Activated CD4-positive, alpha-beta T cell treated with anti-CD3 and anti-CD28 coated beads for 36 hours (primary cell): ENCODE data around the gene MAGEA10. TPM values are rescaled to one million over a fixed set of nuclear protein-coding genes. Genes with fewer than 3 reads are reported as not detected.
"Not testable (repeated sequence)": the region's sequence is repeated elsewhere in the genome, so short reads cannot be mapped to it uniquely, and the experiment has no call there.

Experiments
- ATAC-seq: fragments of 200-7000 bp; cut with Tn5 transposase; one replicate; pipeline ENCODE4 v1.10.0; 2021; ENCODE audit warnings: mild to moderate bottlenecking, moderate library complexity
- CTCF ChIA-PET: fragments of 350-600 bp; sonication (Branson Sonifier 250); formaldehyde crosslinking; loops from one replicate; lab custom pipeline; 2021; ENCODE audit warnings: antibody characterized with exemption; lab: Charles Lee
- POLR2A ChIA-PET: fragments of 350-600 bp; sonication (Branson Sonifier 250); formaldehyde crosslinking; loops from one replicate; lab custom pipeline; 2021; ENCODE audit warnings: antibody characterized with exemption, inconsistent platforms; lab: Charles Lee
- DNase-seq: peaks from one replicate; pipeline ENCODE4 v3.0.0-alpha.2; 2020
- H3K27ac Mint-ChIP-seq: one replicate; pipeline ENCODE4 v1.8.0; 2021; ENCODE audit warnings: mixed read lengths
- H3K27me3 Mint-ChIP-seq: one replicate; pipeline ENCODE4 v1.8.0; 2021; ENCODE audit warnings: mixed read lengths
- H3K36me3 Mint-ChIP-seq: one replicate; pipeline ENCODE4 v1.8.0; 2021; ENCODE audit warnings: low read depth, mixed read lengths
- H3K4me1 Mint-ChIP-seq: one replicate; pipeline ENCODE4 v1.8.0; 2021; ENCODE audit warnings: mixed read lengths
- H3K4me3 Mint-ChIP-seq: one replicate; pipeline ENCODE4 v1.8.0; 2021; ENCODE audit warnings: mild to moderate bottlenecking, moderate library complexity, mixed read lengths
- H3K9me3 Mint-ChIP-seq: one replicate; pipeline ENCODE4 v1.8.0; 2021; ENCODE audit warnings: low read depth, mixed read lengths
- intact Hi-C, 2 experiments: fragments of 100-400 bp; cut with DNase I in 1 of 2; cut with micrococcal nuclease in 1 of 2; formaldehyde crosslinking; loops; one replicate each; pipeline versions ENCODE4 v1.14.2 to v1.15.1; 2022 to 2024; cut with DNase I, micrococcal nuclease
- total RNA-seq, 2 experiments: library from RNA; stranded (reverse); gene quantifications; one replicate each; pipeline ENCODE4 v1.2.3, GENCODE V29; 2021

The MAGEA10 gene
- total RNA-seq, 2 experiments from 2014 or later, result not detected

GRCh38 chrX:152139589-152139988 lies 1.2 kb upstream of the MAGEA10 start:
- CTCF ChIA-PET, result no interaction called here
- no peak for DNase-seq
- Mint-ChIP-seq H3K4me3 (no peak overlapping the region), H3K9me3 (no peaks in the 10 kb centered on the region), H3K36me3 (no peaks in the 10 kb centered on the region), H3K4me1 (no peaks in the 10 kb centered on the region), H3K27ac (no peak overlapping the region), H3K27me3 (no peaks in the 10 kb centered on the region)
- POLR2A ChIA-PET, result no interaction called here
- intact Hi-C loops, result no loop called here
- ATAC-seq, result no peak

DNA sequence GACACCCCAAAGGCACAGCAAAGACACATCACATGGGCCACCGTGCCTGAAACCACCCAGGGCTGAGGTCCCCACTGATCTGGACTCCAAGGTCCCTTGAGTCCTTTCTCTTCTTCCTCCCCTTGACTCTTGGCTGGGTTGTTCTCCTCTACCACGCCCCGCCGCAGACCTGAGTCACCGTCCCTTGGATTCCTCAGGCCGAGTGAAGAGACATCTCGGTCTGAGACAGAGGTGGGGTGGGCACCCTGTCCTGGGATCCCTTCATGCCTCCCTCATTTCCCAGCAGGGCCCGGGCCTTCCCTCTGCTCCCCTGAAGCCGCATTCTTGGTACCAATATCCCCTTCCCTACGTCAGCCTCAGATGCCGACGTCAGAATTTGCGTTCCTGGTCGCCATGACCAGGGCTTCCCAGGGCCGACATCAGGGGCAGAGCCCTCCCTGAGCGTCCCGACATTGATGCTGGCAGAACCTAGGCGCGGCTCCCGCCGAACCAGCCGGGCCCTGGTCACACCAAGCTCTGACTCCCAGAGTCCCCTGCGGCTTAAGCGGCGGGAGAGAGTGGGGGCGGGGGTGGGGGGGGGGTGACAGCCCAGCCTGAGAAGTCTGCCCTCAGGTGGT lies 498 bp downstream of the MAGEA10 start:
- H3K27ac Mint-ChIP-seq, result no peak overlapping the region
- intact Hi-C loops, result no loop called here
- no peak for ATAC-seq
- H3K4me1 Mint-ChIP-seq, result no peaks in the 10 kb centered on the region
- H3K9me3 Mint-ChIP-seq, result no peaks in the 10 kb centered on the region
- ChIA-PET POLR2A (no interaction called here), CTCF (no interaction called here)
- DNase-seq, result no peak
- no peaks in the 10 kb centered on the region for H3K36me3 Mint-ChIP-seq
- no peak overlapping the region for H3K4me3 Mint-ChIP-seq
- H3K27me3 Mint-ChIP-seq, result no peaks in the 10 kb centered on the region

DNA sequence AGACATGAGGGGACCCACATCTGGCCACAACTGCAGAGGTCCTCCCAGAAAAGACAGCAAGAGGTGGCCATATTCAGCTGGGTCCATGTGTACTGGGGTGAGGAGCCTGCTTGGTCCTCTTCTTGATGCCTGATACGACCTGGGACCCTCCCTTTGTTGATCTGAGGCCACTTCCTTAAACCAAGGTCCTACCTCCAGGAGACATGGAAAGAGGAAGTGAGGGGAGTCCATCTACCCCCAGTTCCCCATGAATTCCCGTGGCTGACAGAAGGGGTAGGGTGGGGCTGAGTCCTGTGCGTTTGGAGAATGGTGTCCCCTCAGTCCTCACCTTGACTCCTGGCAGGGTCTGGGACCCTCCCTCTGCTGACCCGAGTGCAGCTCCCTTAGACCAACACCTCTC lies 2.1 kb downstream of the MAGEA10 start:
- no peaks in the 10 kb centered on the region for H3K27me3 Mint-ChIP-seq
- ChIA-PET CTCF (no interaction called here), POLR2A (no interaction called here)
- no peaks in the 10 kb centered on the region for H3K9me3 Mint-ChIP-seq
- intact Hi-C loops, result no loop called here
- H3K4me1 Mint-ChIP-seq, result no peaks in the 10 kb centered on the region
- DNase-seq, result no peak
- H3K36me3 Mint-ChIP-seq, result no peaks in the 10 kb centered on the region
- H3K4me3 Mint-ChIP-seq, result no peak overlapping the region
- no peak for ATAC-seq
- H3K27ac Mint-ChIP-seq, result no peak overlapping the region

GRCh38 chrX:152131525-152131924 lies 6.9 kb downstream of the MAGEA10 start:
- Mint-ChIP-seq H3K27me3 (no peaks in the 10 kb centered on the region), H3K4me3 (no peak overlapping the region), H3K4me1 (no peaks in the 10 kb centered on the region), H3K9me3 (no peaks in the 10 kb centered on the region), H3K27ac (no peak overlapping the region), H3K36me3 (no peaks in the 10 kb centered on the region)
- ChIA-PET CTCF (no interaction called here), POLR2A (no interaction called here)
- DNase-seq (no peak), ATAC-seq (no peak)
- intact Hi-C loops, result no loop called here

DNA sequence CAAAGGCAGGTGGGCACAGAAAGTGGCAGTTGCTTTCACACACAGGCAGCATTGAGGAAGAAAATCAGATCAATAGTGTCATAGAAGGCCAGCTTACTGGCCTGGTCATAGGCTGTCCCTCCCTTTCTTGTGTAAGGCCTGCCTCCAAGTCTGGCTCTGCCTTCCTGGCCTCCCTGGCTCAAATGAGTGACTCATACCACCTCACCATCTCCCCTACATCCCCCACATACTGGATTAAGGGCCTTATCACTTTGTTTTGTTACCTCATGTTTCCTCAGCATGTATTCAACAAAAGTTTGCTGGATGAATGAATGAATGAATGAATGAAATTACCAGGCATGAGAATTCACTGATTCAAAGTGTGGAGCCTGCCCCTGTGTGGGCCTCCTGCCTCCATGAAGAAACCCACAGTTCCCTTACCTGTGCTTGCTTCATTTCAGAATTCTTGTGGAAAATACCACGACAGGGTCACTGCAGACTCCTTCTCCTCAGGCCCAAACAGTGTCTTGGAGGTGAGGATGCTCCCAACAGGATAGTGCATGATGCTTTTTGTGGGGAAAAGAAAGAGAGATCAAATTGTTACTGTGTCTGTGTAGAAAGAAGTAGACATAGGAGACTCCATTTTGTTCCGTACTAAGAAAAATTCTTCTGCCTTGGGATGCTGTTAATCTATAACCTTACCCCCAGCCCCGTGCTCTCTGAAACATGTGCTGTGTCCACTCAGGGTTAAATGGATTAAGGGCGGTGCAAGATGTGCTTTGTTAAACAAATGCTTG lies 9.1 kb downstream of the MAGEA10 start:
- H3K4me1 Mint-ChIP-seq, CTCF ChIA-PET, H3K9me3 Mint-ChIP-seq, H3K36me3 Mint-ChIP-seq, H3K4me3 Mint-ChIP-seq, DNase-seq, ATAC-seq, H3K27me3 Mint-ChIP-seq, intact Hi-C loops, H3K27ac Mint-ChIP-seq, POLR2A ChIA-PET: not testable (repeated sequence)

GRCh38 chrX:152117305-152117704 lies 21.1 kb downstream of the MAGEA10 start:
- intact Hi-C loops, result no loop called here
- no peak for DNase-seq
- POLR2A ChIA-PET, result no interaction called here
- no peak for ATAC-seq
- H3K27ac Mint-ChIP-seq, result no peak overlapping the region
- no peaks in the 10 kb centered on the region for H3K9me3 Mint-ChIP-seq
- CTCF ChIA-PET, result no interaction called here
- no peaks in the 10 kb centered on the region for H3K4me1 Mint-ChIP-seq
- no peaks in the 10 kb centered on the region for H3K27me3 Mint-ChIP-seq
- no peaks in the 10 kb centered on the region for H3K36me3 Mint-ChIP-seq
- no peak overlapping the region for H3K4me3 Mint-ChIP-seq

DNA sequence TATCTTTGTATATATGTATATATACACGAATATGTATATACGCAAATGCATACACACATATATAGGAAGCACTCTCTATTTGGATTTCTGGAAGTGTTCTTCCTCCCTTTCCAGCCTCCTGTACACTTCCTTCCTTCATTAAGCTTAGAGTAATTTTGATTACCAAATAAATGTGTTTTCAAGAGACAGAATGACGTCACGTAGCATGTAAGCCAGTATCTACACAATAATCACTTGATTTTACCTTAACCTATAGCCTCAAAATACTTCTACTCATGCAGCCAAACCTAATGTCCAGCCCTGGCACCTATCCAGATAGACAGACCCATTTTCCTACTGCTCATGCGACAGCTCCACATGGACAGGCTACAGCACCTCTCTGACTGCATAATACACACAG lies 29.9 kb downstream of the MAGEA10 start:
- no peak for DNase-seq
- Mint-ChIP-seq H3K9me3 (no peaks in the 10 kb centered on the region), H3K27me3 (no peaks in the 10 kb centered on the region), H3K27ac (no peak overlapping the region), H3K4me3 (no peak overlapping the region), H3K36me3 (no peaks in the 10 kb centered on the region), H3K4me1 (no peaks in the 10 kb centered on the region)
- ATAC-seq, result no peak
- ChIA-PET CTCF (no interaction called here), POLR2A (no interaction called here)
- intact Hi-C loops, result no loop called here

- Mint-ChIP-seq H3K27ac (no peak overlapping the region), H3K36me3 (no peaks in the 10 kb centered on the region)
Observed at GRCh38 chrX:152103866-152104265, 34.5 kb downstream of the MAGEA10 start.

DNA sequence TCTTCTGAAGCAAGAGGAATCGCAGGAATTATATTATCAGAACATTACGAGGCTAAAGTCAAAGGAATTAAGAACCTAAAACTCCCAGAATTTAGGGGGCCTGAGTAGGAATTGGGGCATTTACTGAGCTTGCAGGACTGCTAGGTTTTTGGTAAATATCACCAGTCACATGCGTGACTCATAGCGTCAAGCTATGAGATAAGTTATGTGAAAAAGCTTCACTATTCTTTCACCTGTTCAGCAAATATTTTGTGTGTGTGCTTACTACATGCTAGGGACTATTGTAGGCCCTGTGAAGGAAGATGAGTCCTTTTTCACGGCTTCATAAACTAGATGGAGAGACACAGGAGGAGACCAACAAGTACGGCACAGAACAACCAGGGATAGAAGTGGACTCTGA lies 52.2 kb downstream of the MAGEA10 start:
- intact Hi-C loops, result no loop called here
- H3K9me3 Mint-ChIP-seq, result no peaks in the 10 kb centered on the region
- ATAC-seq (no peak), DNase-seq (no peak)
- H3K36me3 Mint-ChIP-seq, result no peaks in the 10 kb centered on the region
- ChIA-PET POLR2A (no interaction called here), CTCF (no interaction called here)
- H3K4me1 Mint-ChIP-seq, result no peaks in the 10 kb centered on the region
- H3K4me3 Mint-ChIP-seq, result no peak overlapping the region
- H3K27ac Mint-ChIP-seq, result no peak overlapping the region
- H3K27me3 Mint-ChIP-seq, result no peaks in the 10 kb centered on the region

More at GRCh38 chrX:152103866-152104265, 34.5 kb downstream of the MAGEA10 start:
- H3K27me3 Mint-ChIP-seq, result no peaks in the 10 kb centered on the region
- H3K4me1 Mint-ChIP-seq, result no peaks in the 10 kb centered on the region
- H3K9me3 Mint-ChIP-seq, result no peaks in the 10 kb centered on the region
- POLR2A ChIA-PET, result no interaction called here
- no peak overlapping the region for H3K4me3 Mint-ChIP-seq
- CTCF ChIA-PET, result no interaction called here
- DNase-seq (no peak), ATAC-seq (no peak)
- intact Hi-C loops, result no loop called here

Other genes with a start within 250 kb of the MAGEA10 start
- not detected for gene MAGEA4, start 225.7 kb downstream of the MAGEA10 start, total RNA-seq
- not detected for gene GABRE, start 163.9 kb downstream of the MAGEA10 start, total RNA-seq